Osteoblast (primary cell): ENCODE results near the gene CELF2. TPM values are rescaled to one million over a fixed set of nuclear protein-coding genes. Genes with fewer than 3 reads are reported as not detected.

Experiments used
- DNase-seq: peaks from one replicate; pipeline ENCODE4 v3.0.0; 2011; ENCODE audit warnings: low spot score, mixed read lengths; ENCODE audit not compliant: insufficient read length; ENCODE audit errors: missing footprints
- H2AFZ ChIP-seq: 2 replicates; pipeline ENCODE4 v1.6.0; 2011; ENCODE audit warnings: mild to moderate bottlenecking, low read length
- H3K27ac ChIP-seq: 2 replicates; pipeline ENCODE4 v1.5.1; 2011; ENCODE audit warnings: mild to moderate bottlenecking, low read depth, low read length, moderate library complexity
- H3K27me3 ChIP-seq: 2 replicates; pipeline ENCODE4 v1.6.0; 2012; ENCODE audit warnings: mild to moderate bottlenecking, control low read depth, inconsistent platforms, low read length, moderate library complexity; ENCODE audit not compliant: insufficient read depth
- H3K36me3 ChIP-seq: 2 replicates; pipeline ENCODE4 v1.5.1; 2011; ENCODE audit warnings: mild to moderate bottlenecking, low read length, control low read depth, moderate library complexity; ENCODE audit not compliant: insufficient read depth
- H3K4me1 ChIP-seq: 2 replicates; pipeline ENCODE4 v1.5.1; 2011; ENCODE audit warnings: mild to moderate bottlenecking, low read length, control low read depth, moderate library complexity; ENCODE audit not compliant: insufficient read depth
- H3K4me2 ChIP-seq: 2 replicates; pipeline ENCODE4 v1.6.0; 2011; ENCODE audit warnings: mild to moderate bottlenecking, low read length; ENCODE audit not compliant: insufficient read depth
- H3K4me3 ChIP-seq: fragments of 200-600 bp; sonication (generic); 3 replicates; pipeline ENCODE4 v1.5.1; 2012; ENCODE audit warnings: mild to moderate bottlenecking, low read length, inconsistent platforms; ENCODE audit not compliant: insufficient read depth
- H3K79me2 ChIP-seq: 2 replicates; pipeline ENCODE4 v1.6.0; 2012; ENCODE audit warnings: mild to moderate bottlenecking, low read length, control low read depth, inconsistent platforms; ENCODE audit not compliant: insufficient read depth
- H3K9me3 ChIP-seq: 2 replicates; pipeline ENCODE4 v1.5.1; 2011; ENCODE audit warnings: low read depth, low read length, control low read depth
- H4K20me1 ChIP-seq: 2 replicates; pipeline ENCODE4 v1.6.0; 2012; ENCODE audit warnings: mild to moderate bottlenecking, low read length, control low read depth; ENCODE audit not compliant: insufficient read depth
- CTCF ChIP-seq: IDR thresholded peaks from 2 replicates; pipeline ENCODE4 v1.5.1; 2011; ENCODE audit warnings: mild to moderate bottlenecking, low read depth, low read length, moderate library complexity; ENCODE audit errors: extremely low read depth
- total RNA-seq: library from RNA; depleted of rRNA; stranded (reverse); fragments of >200 nt; gene quantifications from 2 replicates; pipeline ENCODE4 v1.2.3, GENCODE V29; 2012

Gene CELF2
- total RNA-seq, 1 donor: 7.6 TPM

DNA sequence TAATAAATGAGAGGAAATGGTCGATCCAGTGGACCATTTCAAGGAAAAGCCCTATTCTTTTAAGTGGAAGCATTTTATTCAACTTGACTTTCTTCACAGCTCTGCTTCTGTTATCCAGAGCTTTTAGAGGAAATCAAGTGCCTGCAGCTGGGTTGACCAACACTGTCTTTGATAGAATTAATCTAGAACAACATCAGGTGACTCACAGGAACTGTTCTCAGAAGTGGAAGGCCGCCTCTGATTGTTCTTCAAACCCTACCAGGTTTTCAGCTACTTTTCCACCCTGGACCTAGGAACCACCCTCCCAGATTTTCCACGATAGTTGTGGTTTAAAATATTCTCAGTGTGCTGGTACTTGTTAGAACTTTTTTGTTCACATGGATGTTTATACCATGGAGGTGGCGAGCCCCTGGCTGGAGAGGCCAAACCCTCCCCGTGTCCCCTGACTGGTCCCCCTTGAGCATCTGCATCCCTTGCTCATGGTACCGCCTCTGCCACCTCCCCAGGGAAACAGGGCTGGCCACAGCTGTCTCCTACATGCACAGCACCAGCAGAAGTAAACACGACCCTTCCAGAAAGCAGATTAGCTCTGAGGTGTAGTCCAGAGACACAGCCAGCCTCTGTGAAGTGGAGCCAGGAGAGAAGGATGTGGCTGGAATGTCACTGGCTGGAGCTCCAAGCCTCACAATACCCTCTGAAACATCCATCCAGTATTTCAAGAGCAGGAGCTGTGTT, 300.4 kb downstream of the CELF2 start:
- no peak overlapping the region for H3K4me3 ChIP-seq
- H3K36me3 ChIP-seq: no peaks in the 10 kb centered on the region
- no peaks in the 10 kb centered on the region for H3K4me1 ChIP-seq
- DNase-seq: no peak
- H3K79me2 ChIP-seq: no peaks in the 10 kb centered on the region
- no peaks in the 10 kb centered on the region for H4K20me1 ChIP-seq
- no peaks in the 10 kb centered on the region for H3K27me3 ChIP-seq
- H2AFZ ChIP-seq: no peak overlapping the region
- no peak overlapping the region for H3K4me2 ChIP-seq
- H3K27ac ChIP-seq: no peak overlapping the region
- no peak for TF ChIP-seq CTCF
- no peaks in the 10 kb centered on the region for H3K9me3 ChIP-seq

- DNase-seq: no peak
- Histone ChIP-seq H3K9me3 (no peaks in the 10 kb centered on the region), H3K4me1 (no peaks in the 10 kb centered on the region), H2AFZ (no peak overlapping the region), H3K27me3 (no peaks in the 10 kb centered on the region), H3K4me3 (no peak overlapping the region), H3K79me2 (no peaks in the 10 kb centered on the region), H3K4me2 (no peak overlapping the region), H4K20me1 (no peaks in the 10 kb centered on the region), H3K27ac (no peak overlapping the region), H3K36me3 (no peaks in the 10 kb centered on the region)
- TF ChIP-seq CTCF: no peak
These were observed 301.3 kb downstream of the CELF2 start for GRCh38 chr10:11318826-11319598.

- H4K20me1 ChIP-seq: no peaks in the 10 kb centered on the region
- H3K79me2 ChIP-seq: no peaks in the 10 kb centered on the region
- no peaks in the 10 kb centered on the region for H3K9me3 ChIP-seq
- DNase-seq: no peak
- H3K36me3 ChIP-seq: no peaks in the 10 kb centered on the region
- no peak overlapping the region for H3K27ac ChIP-seq
- no peak for TF ChIP-seq CTCF
- H3K4me1 ChIP-seq: no peaks in the 10 kb centered on the region
- no peak overlapping the region for H2AFZ ChIP-seq
- H3K27me3 ChIP-seq: no peaks in the 10 kb centered on the region
- H3K4me3 ChIP-seq: no peak overlapping the region
- H3K4me2 ChIP-seq: no peak overlapping the region
These were observed 302.4 kb downstream of the CELF2 start for GRCh38 chr10:11319990-11320602.
